NCI-H2196 treated with DMSO at 0.1 percent for 48 hours (cell line): ENCODE data around the gene TRAPPC5.

ENCODE experiments used
- DNase-seq: peaks from one replicate; lab custom pipeline; 2025; ENCODE audit not compliant: unreplicated experiment; lab: John Stamatoyannopoulos, UW

TRAPPC5 gene

GRCh38 chr19:7674010-7675005, 6.3 kb upstream of the TRAPPC5 start:
- DNase-seq: peak; percentile 14

- DNase-seq: no peak
Measured at GRCh38 chr19:7676376-7676775, 4.3 kb upstream of the TRAPPC5 start.

GRCh38 chr19:7676854-7677253, 3.8 kb upstream of the TRAPPC5 start, which contains the start of gene MCEMP1:
Gene MCEMP1, plus strand, starts transcription at chr19:7677090. Its CDS starts 31 bp downstream, at chr19:7677121.
- DNase-seq: no peak

DNA sequence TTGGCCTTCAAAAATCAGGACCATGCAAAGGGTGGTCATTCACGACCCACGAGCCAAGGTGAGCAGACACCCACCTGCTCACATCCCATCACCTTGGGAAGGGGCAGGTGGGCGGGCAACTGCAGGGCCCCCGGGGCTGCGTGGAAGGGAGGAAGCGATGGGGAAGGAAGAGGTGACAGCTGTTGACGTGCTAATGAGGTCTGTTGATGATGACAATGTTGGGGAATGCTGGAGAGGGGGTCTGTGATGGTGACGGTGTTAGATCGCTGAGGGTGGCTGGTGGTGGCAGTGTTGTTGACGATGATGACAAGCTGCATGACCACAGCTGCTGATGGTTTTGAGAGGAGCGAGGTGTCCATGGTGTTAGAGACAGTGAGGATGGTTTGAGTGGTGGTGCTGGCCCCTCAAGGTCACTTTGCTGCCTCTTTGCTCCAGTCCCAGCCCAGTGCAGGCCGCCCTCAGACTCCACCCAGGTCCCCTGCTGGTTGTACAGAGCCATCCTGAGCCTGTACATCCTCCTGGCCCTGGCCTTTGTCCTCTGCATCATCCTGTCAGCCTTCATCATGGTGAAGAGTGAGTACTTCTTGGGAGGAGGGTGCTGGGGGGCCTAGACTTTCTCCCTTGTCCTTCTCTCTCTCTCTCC, 2.8 kb upstream of the TRAPPC5 start:
- DNase-seq: no peak

DNA sequence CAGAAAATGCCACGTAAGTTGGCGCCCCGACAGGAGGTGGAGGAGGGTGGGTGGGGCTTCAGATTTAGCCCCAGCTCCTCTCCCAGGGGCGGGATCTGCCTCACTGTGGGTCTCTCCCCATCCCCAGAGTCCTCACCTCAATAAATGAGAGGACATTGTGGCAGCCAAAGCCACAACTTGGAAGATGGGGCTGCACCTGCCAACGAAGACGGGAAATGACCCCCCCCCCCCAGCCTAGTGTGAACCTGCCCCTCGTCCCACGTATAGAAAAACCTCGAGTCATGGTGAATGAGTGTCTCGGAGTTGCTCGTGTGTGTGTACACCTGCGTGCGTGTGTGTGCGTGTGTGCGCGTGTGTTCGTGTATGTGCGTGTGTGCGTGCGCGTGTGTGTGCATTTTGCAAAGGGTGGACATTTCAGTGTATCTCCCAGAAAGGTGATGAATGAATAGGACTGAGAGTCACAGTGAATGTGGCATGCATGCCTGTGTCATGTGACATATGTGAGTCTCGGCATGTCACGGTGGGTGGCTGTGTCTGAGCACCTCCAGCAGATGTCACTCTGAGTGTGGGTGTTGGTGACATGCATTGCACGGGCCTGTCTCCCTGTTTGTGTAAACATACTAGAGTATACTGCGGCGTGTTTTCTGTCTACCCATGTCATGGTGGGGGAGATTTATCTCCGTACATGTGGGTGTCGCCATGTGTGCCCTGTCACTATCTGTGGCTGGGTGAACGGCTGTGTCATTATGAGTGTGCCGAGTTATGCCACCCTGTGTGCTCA, 1.5 kb upstream of the TRAPPC5 start:
- DNase-seq: no peak

- DNase-seq: no peak
Measured at GRCh38 chr19:7679771-7680605, 645 bp upstream of the TRAPPC5 start.

DNA sequence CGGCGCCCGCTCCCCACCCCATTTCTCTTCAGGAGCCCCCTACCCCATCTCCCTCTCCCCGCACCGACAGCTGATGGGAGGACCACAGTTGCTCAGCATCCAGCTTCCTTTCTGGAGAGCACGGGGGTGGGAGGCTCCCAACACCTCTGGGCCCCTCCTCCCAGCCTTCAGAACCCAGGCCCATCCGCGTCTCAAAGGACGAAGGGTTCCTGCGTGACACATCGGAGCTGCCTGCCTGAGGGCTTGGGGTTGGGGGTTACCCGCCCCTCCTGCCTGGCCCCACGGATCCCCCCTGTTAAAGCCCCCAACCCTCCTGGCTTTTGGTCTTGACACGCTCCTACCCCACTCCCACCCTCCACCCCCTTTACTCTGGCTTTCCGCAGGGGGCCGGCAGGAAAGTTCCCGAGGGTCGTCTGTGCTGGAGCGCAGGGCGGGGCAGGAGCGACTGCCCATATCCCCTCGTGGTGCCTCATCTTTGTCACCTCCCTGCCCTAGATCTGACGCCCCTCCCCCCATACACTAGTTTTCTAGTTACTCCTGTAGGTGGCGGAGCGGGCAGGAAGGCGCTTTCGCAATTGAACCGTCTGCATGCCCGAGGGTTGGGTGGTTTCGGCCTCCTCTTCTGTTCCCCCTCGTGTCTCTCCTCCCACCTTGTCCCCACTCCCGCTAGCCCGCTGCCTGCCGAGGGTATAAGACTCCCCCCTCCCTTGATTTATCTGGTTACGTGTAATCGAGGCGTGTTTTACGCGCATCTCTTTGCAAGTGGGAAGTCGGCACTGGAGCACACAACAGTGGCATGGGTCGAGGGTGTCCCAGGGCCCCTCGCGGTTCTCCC, 924 bp downstream of the TRAPPC5 start:
- DNase-seq: peak; percentile 17

DNA sequence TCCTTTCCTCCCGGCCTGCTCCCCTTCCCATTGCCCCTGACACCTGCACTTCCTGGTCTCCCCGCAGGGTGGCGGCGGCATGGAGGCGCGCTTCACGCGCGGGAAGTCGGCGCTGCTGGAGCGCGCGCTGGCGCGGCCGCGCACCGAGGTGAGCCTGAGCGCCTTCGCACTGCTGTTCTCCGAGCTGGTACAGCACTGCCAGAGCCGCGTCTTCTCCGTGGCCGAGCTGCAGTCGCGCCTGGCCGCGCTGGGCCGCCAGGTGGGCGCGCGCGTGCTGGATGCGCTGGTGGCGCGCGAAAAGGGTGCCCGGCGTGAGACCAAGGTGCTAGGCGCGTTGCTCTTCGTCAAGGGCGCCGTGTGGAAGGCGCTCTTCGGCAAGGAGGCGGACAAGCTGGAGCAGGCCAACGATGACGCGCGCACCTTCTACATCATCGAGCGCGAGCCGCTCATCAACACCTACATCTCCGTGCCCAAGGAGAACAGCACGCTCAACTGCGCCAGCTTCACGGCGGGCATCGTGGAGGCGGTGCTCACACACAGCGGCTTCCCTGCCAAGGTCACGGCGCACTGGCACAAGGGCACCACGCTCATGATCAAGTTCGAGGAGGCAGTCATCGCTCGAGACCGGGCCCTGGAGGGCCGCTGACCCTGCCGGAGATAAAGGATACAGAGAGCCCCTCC, 1.7 kb downstream of the TRAPPC5 start:
- no peak for DNase-seq

DNA sequence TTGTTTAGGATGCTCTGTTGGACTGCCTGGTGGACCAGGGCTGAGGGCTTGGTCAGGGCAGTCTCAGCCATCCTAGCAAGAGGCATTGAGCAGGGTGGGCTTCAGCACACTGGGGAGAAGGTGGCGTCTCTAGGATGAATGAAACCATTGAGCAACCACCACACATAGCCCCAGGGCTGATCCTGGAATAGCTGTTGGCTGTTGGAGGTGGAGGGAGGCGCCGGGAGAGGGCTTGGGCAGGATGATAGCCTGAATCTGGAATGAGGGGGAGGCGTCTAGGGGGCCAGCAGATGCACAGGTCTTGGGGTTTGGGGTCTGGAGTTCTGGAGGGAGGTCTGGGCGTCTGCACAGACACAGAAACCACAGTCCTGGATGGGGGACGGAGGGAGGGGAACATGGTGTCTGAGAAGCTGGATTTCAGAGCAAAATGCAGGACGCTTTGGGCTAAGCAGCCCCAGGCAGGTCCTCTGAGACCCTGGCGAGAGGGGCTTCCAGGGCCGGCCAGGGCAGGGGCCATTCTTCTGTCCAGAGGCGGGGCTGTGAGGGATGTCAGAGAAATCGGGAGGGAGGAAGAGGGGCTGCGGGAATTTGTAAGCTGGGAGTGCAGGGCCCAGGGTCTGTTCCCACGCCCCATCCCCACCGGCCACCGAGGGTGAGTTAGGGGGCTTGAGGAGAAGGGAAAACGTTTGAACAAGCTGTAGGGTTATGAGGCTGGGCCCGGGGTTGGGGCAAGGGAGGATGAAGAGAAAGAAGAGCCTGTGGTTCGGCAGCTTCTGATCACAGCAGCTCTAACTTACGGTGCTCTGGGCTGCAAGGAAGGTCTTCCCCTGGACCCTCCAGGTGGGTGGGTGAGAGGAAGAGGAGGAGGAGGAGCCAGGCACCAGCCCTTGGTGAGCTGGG, 5.2 kb downstream of the TRAPPC5 start:
- DNase-seq: no peak

- no peak for DNase-seq
Measured at GRCh38 chr19:7687177-7687576, 6.5 kb downstream of the TRAPPC5 start.

DNA sequence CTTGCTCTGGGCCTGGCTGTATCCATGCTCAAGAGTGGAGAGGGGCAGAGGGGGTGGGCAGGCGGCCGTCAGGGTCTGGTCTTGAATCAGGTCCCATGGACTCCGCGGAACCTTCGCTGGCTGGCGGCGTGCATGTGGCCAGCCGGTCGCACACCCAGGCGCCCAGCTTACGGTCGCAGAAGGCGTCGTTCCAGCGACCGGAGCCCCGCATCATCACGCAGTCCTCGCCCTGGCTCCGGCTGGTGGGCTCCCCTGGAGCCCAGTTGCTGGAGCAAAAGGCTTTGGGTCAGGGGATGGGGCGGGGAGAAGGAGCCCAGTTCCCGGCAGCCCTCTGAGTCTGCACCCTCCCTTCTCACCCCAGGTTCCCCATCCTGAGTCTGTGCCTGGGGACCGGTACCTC, 8.5 kb downstream of the TRAPPC5 start:
- DNase-seq: no peak

DNA sequence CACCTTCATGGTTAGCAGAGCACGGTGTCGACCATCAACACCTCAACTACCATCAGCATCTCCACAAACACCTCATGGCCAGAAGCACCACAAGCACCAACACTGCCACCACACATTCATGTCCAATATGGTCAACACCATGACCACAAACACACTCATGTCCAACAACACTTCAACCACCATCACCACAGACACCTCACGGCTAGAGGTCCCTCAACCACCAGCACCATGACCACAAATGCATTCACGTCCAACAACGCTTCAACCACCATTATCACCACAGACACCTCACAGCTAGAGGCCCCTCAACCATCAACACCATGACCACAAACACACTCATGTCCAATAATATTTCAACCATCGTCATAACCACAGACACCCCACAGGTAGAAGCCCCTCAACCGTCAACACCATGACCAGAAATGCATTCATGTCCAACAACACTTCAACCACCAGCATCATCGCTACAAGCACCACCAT, 10.2 kb downstream of the TRAPPC5 start:
- DNase-seq: no peak

- no peak for DNase-seq
Measured at GRCh38 chr19:7691497-7691896, 10.9 kb downstream of the TRAPPC5 start.

- no peak for DNase-seq
Measured at GRCh38 chr19:7692417-7693088, 11.9 kb downstream of the TRAPPC5 start.

GRCh38 chr19:7694499-7694898, 13.9 kb downstream of the TRAPPC5 start:
- DNase-seq: no peak

DNA sequence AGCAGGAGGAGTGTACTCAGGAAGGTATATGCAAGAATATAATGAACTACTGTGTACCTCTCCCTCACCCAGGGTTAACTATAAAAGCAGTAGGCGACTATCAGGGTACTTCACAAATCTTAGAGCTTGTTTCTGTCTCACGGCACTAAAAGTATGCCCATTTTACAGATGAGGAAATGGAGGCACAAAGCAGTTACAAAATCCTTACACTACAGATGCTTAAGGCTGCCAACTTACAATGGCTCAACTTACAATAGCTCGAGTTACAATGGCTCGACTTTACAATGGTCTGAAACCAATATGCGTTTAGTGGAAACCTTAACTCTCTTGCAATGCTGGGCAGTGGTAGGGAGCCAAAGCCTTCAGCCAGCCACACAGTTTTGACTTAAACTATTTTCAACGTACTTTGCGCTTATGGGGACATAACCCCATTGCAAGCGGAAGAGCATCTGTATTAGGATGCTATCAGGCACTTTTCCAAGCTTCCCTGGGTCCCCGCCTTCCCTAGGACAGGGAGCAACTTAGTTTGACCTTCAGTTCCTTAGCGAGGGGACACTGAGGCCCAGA, 17.2 kb downstream of the TRAPPC5 start:
- no peak for DNase-seq

DNA sequence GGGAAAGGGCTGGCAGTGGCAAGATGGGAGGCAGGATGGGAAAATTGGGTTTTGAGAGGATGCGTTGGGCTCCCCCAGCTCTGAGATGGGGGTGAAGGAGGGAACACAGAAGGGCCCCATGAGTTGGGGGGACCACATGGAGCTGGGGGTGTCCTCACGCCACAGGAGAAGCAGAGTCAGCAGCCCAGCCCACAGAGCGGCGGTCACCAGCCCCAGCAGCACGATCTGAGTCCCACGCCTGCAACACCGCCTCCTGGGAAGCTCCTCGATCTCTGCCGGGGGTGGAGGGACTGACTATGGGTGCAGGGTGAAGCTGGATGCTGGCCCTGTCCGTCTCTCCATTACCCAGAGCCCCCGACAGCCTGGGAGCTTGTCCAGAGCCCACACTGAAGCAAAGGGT, 17.9 kb downstream of the TRAPPC5 start:
- no peak for DNase-seq
